Panc1 (cell line): Measurements from ENCODE around the gene DDA1. TPM values are rescaled to one million over a fixed set of nuclear protein-coding genes. Genes with fewer than 3 reads are reported as not detected.

Source experiments
- ATAC-seq: fragments of 200-7000 bp; cut with Tn5 transposase; 2 replicates; pipeline ENCODE4 v1.9.1; 2020; ENCODE audit warnings: mild to moderate bottlenecking, moderate library complexity
- BruUV-seq: library from RNA; stranded (reverse); fragments of 400-500 nt; replicated peaks from 2 replicates; lab custom pipeline; 2021; lab: Mats Ljungman, UMichigan
- CTCF ChIA-PET: fragments of 300-600 bp; sonication (Branson Sonifier 250); formaldehyde crosslinking; loops from one replicate; lab custom pipeline; 2022; ENCODE audit warnings: antibody characterized with exemption; lab: Charles Lee
- POLR2A ChIA-PET: fragments of 300-600 bp; sonication (Branson Sonifier 250); formaldehyde crosslinking; loops from one replicate; lab custom pipeline; 2022; ENCODE audit warnings: antibody characterized with exemption; lab: Charles Lee
- DNase-seq: peaks from one replicate; pipeline ENCODE4 v3.0.0-alpha.2; 2010; ENCODE audit warnings: low read depth, low spot score
- H3K27ac ChIP-seq: 2 replicates; pipeline ENCODE4 v1.5.1; 2011; ENCODE audit warnings: mild to moderate bottlenecking, low read length, inconsistent platforms
- H3K27me3 ChIP-seq: fragments of 200-500 bp; sonication (Bioruptor generic); 2 replicates; pipeline ENCODE4 v1.6.0; 2014; ENCODE audit warnings: low read length, inconsistent platforms; ENCODE audit not compliant: control insufficient read depth, insufficient read depth
- H3K36me3 ChIP-seq: fragments of 200-500 bp; sonication (Bioruptor generic); 2 replicates; pipeline ENCODE4 v1.5.1; 2014; ENCODE audit warnings: inconsistent platforms, mild to moderate bottlenecking, low read length, moderate library complexity; ENCODE audit not compliant: control insufficient read depth, insufficient read depth
- H3K4me1 ChIP-seq: 2 replicates; pipeline ENCODE4 v1.5.1; 2011; ENCODE audit warnings: inconsistent platforms, mild to moderate bottlenecking, low read length, moderate library complexity; ENCODE audit not compliant: control insufficient read depth, insufficient read depth
- H3K4me3 ChIP-seq, 2 experiments: 2 replicates each; pipeline ENCODE4 v1.5.1; 2011 to 2012; ENCODE audit warnings: low read depth in 2 of 2, low read length in 2 of 2, mild to moderate bottlenecking in 2 of 2, inconsistent platforms in 1 of 2, moderate library complexity in 1 of 2
- H3K9me3 ChIP-seq: fragments of 200-500 bp; sonication (Bioruptor generic); 2 replicates; pipeline ENCODE4 v1.5.1; 2014; ENCODE audit warnings: low read depth, mild to moderate bottlenecking, inconsistent platforms, low read length, moderate library complexity; ENCODE audit not compliant: control insufficient read depth, insufficient read depth
- CTCF ChIP-seq: fragments of 450-650 bp; IDR thresholded peaks from 2 replicates; pipeline ENCODE4 v1.5.1; 2017; ENCODE audit warnings: mild to moderate bottlenecking
- POLR2AphosphoS5 ChIP-seq: IDR thresholded peaks from 2 replicates; pipeline ENCODE4 v1.6.1; 2012; ENCODE audit warnings: mild to moderate bottlenecking, low read depth, low read length, moderate library complexity
- REST ChIP-seq, 2 experiments: IDR thresholded peaks; 2 replicates each; pipeline ENCODE4 v1.6.1; 2011 to 2012; ENCODE audit warnings: low read depth in 2 of 2, control low read depth in 1 of 2, low read length in 1 of 2, mild to moderate bottlenecking in 1 of 2, moderate library complexity in 1 of 2; ENCODE audit not compliant: insufficient read depth in 1 of 2
- SIN3A ChIP-seq: IDR thresholded peaks from 2 replicates; pipeline ENCODE4 v1.6.1; 2012; ENCODE audit warnings: low read depth, mild to moderate bottlenecking, low read length, moderate library complexity, borderline replicate concordance; ENCODE audit not compliant: insufficient read depth
- TCF7L2 ChIP-seq: IDR thresholded peaks from 2 replicates; pipeline ENCODE4 v1.6.1; 2011; ENCODE audit warnings: mild to moderate bottlenecking, low read depth, low read length, inconsistent platforms
- in situ Hi-C: cut with HindIII; loops from 2 replicates; pipeline ENCODE4 v1.10.0; 2016; ENCODE audit warnings: low sequenced_read_pairs, low pct_unique_long_range_greater_than_20kb
- intact Hi-C: fragments of 100-400 bp; cut with micrococcal nuclease; formaldehyde crosslinking; loops from one replicate; pipeline ENCODE4 v1.10.0; 2022; ENCODE audit not compliant: unreplicated experiment
- total RNA-seq: library from RNA; stranded (reverse); gene quantifications from one replicate; pipeline ENCODE4 v1.2.1, GENCODE V29; 2021; ENCODE audit not compliant: unreplicated experiment

Gene DDA1
- total RNA-seq, 1 experiment from 2014 or later: 56.0 TPM

GRCh38 chr19:17307876-17308377 is 1.4 kb upstream of the DDA1 start:
- no peak for ATAC-seq
- CTCF ChIA-PET: no interaction called here
- DNase-seq: no peak
- no TSS peak for BruUV-seq
- peaks cover 4% of the 10 kb centered on the region; the same call in 1 of the 2 replicates for H3K36me3 ChIP-seq
- POLR2A ChIA-PET: interaction anchor here (0.6 kb wide), 1 partner anchor 107 kb away, joined by 10 read pairs; no protein-coding TSS in a partner anchor
- in situ Hi-C loops: no loop called here
- intact Hi-C loops: loop anchor here (10.0 kb wide), 1 partner anchor 1087 kb away; the partner anchor contains the start of gene LRRC25
- no peak overlapping the region for H3K4me3 ChIP-seq
- no peaks in the 10 kb centered on the region for H3K9me3 ChIP-seq
- peaks cover 46% of the 10 kb centered on the region for H3K4me1 ChIP-seq
- TF ChIP-seq REST (IDR thresholded peaks at IDR 0.05; ENCODE audit: insufficient read depth in 1 of 2, low read depth in 2 of 2, low read length in 1 of 2): no peak
- no peak for TF ChIP-seq POLR2AphosphoS5
- TF ChIP-seq TCF7L2: no peak
- 0 out of 2 replicates have a peak overlapping the region, but pooled peaks have one; percentile 23 for H3K27ac ChIP-seq
- no peaks in the 10 kb centered on the region for H3K27me3 ChIP-seq

GRCh38 chr19:17309965-17310461 is 650 bp downstream of the DDA1 start:
- CTCF ChIA-PET: interaction anchor here (0.5 to 0.6 kb wide), 2 partner anchors 16 to 650 kb away, joined by 3 to 4 read pairs; no protein-coding TSS in a partner anchor
- in situ Hi-C loops (no loop called here), intact Hi-C loops (loop anchor here (10.0 kb wide), 1 partner anchor 1085 kb away; the partner anchor contains the start of gene LRRC25)
- DNase-seq (no peak), ATAC-seq (no peak)
- Histone ChIP-seq H3K36me3 (peaks cover 7% of the 10 kb centered on the region), H3K9me3 (no peaks in the 10 kb centered on the region), H3K27ac (peak overlapping the region; percentile 92), H3K4me1 (peaks cover 29% of the 10 kb centered on the region), H3K4me3 (peak overlapping the region; percentile 81 to 91), H3K27me3 (no peaks in the 10 kb centered on the region)
- POLR2A ChIA-PET: no interaction called here
- BruUV-seq: no TSS peak
- TF ChIP-seq TCF7L2: no peak
- no peak for TF ChIP-seq REST (IDR thresholded peaks at IDR 0.05; ENCODE audit: insufficient read depth in 1 of 2, low read depth in 2 of 2, low read length in 1 of 2)
- TF ChIP-seq POLR2AphosphoS5: no peak
- TF ChIP-seq SIN3A: peak; percentile 23; the same call in 1 of the 2 replicates
- TF ChIP-seq CTCF: no peak
